GM18951 (cell line): ENCODE measurements around the gene TOMM34.

Experiments
- POLR2A ChIP-seq: IDR thresholded peaks from 4 replicates; pipeline ENCODE4 v1.6.1; 2011; ENCODE audit warnings: mild to moderate bottlenecking; ENCODE audit not compliant: insufficient read length, insufficient read depth; ENCODE audit errors: extremely low read depth
- in situ Hi-C: fragments of 300-500 bp; cut with MboI; formaldehyde crosslinking; loops from one replicate; pipeline ENCODE4 v1.12.0; 2022; ENCODE audit warnings: low sequenced_read_pairs, mixed read lengths, inconsistent platforms; ENCODE audit not compliant: unreplicated experiment

The TOMM34 gene, protein sequence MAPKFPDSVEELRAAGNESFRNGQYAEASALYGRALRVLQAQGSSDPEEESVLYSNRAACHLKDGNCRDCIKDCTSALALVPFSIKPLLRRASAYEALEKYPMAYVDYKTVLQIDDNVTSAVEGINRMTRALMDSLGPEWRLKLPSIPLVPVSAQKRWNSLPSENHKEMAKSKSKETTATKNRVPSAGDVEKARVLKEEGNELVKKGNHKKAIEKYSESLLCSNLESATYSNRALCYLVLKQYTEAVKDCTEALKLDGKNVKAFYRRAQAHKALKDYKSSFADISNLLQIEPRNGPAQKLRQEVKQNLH

DNA sequence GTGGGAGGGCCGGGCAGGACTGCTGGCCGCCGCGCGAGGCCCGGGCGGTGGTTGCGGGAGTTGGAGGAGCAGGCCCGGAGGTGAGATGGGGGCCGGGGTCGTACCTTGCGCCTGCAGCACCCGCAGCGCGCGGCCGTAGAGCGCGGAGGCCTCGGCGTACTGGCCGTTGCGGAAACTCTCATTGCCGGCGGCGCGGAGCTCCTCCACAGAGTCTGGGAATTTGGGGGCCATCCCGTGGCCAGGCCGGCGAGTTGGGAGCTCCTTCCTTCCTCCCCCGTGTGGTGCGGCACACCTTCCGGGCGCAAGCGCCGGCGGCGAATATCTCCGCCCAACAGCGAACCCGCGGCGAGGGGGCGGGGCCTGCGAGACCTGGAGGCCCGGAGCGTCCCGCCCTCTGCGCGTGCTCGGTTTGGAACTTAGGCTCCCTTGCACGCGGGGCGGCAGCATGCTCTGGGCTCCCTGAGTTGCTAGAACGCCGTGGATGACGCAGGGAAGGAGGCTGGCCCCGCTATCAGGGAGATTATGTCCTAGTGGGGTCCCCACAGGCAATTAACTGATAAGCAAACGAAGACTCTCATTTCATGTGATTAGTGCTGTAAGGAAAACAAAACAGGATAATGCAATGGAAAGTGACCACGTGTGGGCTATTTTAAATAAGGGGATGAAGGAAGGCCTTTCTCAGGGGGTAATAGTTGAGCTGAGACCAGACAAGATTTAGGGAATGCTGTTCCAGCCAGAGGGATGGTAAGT, at the start of gene TOMM34:
Gene TOMM34 (minus strand): TSS at position 295 of the 750 bp plus-strand sequence. CDS start 64 bp downstream, at position 231.
- in situ Hi-C loops = no loop called here
- TF ChIP-seq POLR2A = peak; percentile 88

DNA sequence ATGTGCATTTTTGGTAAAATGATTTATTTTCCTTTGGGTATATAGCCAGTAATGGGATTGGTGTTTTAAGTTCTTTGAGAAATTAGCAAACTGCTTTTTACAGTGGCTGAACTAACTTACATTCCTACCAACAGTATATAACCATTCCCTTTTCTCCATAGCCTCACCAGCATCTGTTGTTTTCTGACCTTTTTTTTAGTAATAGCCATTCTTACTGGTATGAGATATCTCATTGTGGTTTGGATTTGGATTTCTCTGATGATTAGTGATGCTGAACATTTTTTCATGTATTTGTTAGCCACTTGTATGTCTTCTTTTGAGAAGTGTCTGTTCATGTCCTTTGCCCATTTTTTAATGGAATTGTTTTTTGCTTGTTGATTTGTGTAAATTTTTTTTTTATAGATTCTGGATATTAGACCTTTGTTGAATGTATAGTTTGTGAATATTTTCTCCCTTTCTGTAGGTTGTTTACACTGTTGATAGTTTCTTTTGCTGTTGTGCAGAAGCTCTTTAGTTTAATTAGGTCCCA, 48.4 kb upstream of the TOMM34 start:
- in situ Hi-C loops = no loop called here

DNA sequence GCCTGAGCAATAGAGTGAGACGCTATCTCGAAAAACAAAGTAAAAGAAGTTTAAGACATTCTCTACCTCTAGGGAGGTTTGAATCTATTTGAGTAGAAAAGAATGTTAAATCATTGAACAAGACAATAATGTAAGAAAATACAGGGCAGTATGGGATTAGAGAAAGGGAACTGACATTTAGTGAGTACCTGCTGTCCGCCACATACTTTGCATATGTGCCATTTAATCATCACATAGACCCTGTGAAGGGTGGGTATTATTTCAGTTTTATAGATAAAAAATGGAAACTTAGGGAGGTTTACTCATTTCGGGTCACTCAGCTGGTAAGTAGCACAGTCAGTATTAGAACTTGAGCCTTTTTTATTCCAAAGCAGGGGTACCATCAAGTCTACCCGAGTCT, 37.5 kb upstream of the TOMM34 start:
- in situ Hi-C loops = no loop called here
- no peak for TF ChIP-seq POLR2A

More for the DNA sequence above, 48.4 kb upstream of the TOMM34 start:
- no peak for TF ChIP-seq POLR2A

DNA sequence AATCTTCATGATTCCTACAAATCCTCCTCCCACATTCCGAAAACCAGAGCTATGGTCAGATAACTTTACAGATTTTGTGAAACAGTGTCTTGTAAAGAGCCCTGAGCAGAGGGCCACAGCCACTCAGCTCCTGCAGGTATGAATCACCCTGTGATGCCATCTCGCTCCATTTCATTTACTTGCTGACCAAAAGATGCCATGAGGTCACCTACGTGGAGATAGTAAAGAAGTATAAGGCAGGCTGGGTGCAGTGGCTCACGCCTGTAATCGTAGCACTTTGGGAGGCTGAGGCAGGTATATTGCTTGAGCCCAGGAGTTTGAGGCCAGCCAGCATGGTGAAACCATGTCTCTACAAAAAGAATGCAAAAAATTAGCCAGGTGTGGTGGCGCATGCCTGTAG, 37.0 kb upstream of the TOMM34 start:
- TF ChIP-seq POLR2A = no peak
- in situ Hi-C loops = no loop called here

DNA sequence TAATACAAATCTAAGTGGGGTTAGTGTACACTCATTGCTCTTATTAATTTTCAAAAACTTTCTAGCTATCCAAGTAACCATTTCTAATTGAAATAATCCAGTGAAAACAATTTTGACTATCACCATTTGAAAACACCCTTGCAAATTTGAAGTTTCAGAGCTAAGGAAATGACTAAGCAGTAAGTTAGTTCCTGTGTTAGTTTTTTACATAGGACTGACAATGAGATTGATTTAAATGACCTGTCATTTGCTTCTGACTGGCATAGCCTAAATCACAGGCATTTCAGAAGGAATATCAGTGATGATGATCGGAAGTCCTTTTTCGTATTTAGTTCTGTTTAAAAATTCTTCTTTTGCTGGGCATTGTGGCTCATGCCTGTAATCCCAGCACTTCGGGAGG, 33.1 kb upstream of the TOMM34 start:
- in situ Hi-C loops = no loop called here
- no peak for TF ChIP-seq POLR2A

DNA sequence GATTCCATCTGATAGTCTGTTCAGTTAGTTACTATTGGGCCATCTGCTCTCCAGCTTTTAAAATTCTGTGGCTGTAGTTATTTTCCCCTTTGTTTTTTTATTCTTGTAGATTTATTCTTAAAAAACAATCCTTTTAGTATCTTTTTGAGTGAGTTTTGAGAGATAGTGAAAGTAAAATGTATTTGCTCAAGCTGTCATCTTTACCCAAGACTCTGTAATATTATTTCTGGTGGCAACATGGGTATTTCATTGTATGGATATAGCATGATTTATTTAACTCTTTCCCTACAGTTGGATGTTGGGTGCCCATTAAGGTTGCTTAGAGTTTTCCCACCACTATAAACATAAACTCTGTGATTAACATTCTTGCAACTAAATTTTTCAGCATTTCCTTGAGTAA, 30.8 kb upstream of the TOMM34 start:
- in situ Hi-C loops = no loop called here

DNA sequence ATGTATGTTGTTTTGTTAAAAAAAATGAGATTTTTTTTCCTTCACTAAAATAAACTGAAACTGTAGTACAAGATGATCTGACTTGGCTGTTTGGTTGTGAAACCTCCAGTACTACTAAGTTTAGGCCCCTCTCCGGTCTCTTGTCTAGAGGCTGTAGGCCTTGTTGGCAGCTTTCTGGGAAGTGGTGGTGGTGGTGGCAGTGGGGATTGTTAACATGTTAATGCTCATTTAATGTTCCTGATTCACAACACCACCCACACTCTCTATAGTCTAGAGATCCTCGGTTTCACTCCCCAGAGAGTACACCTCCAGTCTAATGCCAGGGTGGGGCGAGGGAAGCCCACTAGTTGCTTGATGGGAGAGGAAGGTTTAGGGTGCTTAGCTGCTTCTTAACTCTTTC, 30.2 kb upstream of the TOMM34 start:
- in situ Hi-C loops = no loop called here
- TF ChIP-seq POLR2A = no peak

More for the DNA sequence above, 30.8 kb upstream of the TOMM34 start:
- no peak for TF ChIP-seq POLR2A

DNA sequence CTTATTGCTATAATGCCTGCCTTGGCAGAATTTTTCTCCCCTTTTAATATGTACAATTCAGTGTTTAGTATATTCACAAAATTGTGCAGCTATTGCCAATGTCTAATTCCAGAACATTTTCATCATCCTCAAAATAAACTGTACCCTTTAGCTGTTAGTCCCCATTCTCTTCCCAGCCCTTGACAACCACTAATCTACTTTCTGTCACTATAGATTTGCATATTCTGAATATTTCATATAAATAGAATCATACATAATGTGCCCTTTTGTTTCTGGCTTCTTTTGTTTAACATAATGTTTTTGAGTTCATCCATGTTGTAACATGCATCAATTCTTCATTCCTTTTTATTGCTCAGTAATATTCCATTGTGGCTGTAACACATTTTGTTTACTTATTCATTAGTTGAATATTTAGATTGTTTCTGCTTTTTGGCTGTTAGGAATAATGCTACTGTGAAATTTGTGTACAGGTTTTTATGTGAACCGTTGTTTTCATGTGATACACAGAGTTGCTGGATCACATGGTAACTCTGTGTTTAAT, 28.5 kb upstream of the TOMM34 start:
- in situ Hi-C loops = no loop called here
- TF ChIP-seq POLR2A = no peak

DNA sequence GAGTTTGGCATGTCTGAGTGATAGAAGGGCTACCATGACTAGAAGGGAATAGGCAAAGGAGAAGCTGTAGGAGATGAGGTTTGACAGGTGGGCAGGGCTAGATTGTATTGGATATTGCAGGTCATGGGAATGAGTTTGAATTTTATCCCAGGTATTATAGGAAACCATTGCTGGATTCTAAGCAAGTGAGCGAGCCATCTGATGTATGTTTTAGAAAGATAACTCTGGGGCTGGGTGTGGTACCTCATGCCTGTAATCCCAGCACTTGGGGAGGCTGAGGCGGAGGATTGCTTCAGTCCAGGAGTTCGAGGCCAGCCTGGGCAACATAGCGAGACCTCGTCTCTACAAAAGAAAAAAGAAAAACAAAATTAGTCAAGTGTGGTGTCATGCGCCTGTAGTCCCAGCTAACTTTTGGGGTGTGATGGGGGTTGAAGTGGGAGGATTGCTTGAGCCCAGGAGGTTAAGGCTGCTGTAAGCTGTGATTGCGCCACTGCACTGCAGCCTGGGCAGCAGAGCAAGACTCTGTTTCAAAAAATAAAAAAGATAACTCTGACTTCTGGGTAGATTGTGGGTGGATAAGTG, 23.0 kb upstream of the TOMM34 start:
- in situ Hi-C loops = no loop called here

DNA sequence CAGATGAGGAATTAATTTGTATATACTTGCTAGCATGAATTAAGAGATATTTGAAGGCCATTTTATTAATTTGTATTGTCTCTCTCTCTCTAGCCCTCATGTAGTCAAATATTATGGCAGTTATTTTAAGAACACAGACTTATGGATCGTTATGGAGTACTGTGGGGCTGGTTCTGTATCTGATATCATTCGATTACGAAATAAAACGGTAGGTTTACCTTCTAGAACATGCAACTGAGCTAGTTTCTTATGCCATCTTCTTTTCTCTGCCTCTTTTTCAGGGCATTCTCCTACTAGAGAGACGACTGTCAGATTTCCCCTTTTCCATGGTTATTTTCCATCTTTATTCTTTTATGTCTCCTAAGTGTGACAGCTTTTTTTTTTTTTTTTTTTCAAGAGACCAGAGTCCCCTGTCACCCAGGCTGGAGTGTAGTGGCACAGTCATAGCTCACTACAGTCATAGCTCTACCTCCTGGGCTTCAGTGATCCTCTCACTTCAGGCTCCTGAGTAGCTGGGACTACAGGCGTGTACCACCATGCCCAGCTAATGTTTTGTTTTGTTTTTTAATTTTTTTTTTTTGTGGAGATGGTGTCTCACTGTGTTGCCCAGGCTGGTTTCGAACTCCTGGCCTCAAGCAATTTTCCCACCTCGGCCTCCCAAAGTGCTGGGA, 21.7 kb upstream of the TOMM34 start:
- in situ Hi-C loops = no loop called here
- TF ChIP-seq POLR2A = no peak

More for the DNA sequence above, 23.0 kb upstream of the TOMM34 start:
- TF ChIP-seq POLR2A = no peak

DNA sequence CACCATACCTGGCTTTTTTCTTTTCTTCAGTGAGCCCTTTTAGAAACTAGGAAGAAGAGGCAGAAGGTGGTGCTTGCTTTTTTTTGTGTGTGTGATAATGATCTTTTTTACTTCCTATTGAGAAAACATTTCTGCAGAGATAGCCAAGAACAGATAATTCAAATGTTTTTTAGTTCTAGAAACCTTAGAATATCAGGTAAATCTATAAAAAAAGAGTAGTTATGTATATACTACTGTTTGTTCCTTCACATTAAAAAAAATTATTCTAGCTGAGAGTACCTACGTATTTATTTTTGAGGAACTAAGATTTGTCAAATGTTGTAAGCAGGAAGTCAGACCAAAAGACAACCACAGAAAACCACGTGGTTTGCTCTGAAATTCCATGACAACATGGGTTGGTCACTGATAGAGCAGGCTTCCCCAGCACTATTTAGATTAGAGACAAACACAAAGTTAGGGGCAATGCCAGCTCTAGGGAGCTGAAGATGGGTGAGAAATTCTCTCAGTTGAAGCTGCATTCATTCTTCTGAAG, 19.0 kb upstream of the TOMM34 start:
- in situ Hi-C loops = no loop called here

DNA sequence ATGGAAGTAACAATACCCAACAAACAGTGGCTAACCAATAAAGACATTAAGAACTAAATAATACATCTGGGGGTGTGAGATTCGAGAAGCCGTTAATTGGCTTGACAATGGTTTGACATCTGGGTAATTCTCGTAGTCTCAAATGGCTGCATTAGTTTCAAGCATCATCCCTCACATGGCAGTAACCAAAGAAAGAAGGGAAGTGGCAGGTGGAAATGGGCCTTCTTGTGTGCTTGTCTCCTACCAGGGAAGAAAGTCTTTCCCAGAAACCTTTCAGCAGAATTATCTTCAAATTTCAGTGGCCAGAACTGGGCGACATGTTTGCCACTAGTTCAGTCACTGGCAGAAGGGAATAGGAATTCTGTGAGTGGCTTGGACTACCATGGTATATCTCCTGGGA, 16.5 kb upstream of the TOMM34 start:
- TF ChIP-seq POLR2A = no peak
- in situ Hi-C loops = no loop called here

More for the DNA sequence above, 19.0 kb upstream of the TOMM34 start:
- no peak for TF ChIP-seq POLR2A

DNA sequence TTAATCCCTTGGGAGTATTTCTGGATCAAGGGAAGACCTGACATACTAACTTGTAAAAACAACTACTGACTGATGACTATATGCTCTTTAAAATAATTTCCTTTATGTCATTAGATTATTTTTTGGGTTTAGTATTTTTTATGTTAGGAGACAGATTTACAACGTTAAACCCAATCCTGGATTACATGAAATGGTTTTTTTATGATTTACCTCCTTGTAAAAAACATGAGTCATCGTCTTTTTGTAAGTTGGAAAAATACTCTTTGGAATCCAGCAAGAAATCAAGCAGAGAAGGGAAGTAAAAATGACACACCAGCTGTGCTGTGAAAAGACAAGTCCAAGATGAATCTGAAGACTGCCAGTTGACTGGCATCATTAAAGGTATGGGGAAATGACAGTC, 12.9 kb upstream of the TOMM34 start:
- in situ Hi-C loops = no loop called here
- no peak for TF ChIP-seq POLR2A

DNA sequence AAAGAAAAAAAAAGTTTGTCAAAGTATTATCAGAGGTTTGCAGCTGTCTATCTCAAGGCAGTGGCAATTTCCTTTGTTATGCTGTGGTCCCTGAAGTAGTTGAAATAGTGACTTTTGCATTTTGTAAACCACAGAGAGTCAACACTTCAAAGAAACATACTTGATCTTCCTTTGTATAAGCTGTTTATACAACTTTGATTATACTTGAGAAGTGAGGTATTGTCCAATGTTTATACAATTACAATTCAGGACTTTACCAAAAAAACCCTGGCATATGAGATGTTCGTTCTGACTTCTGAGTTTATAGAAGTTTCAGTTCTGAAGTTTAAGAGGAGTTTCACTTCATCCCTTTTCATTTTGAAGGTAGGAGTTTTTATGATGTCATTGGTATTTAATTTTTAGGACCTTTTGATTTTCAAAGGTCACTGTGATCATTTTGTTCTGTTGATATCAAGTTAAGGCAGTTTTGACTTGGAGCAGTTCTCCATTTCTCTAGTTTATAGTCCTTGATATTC, 10.1 kb upstream of the TOMM34 start:
- no peak for TF ChIP-seq POLR2A
- in situ Hi-C loops = no loop called here
